WTC11 (cell line): ENCODE measurements around the gene PER3. TPM values are rescaled to one million over a fixed set of nuclear protein-coding genes. Genes with fewer than 3 reads are reported as not detected.

Experiments used
- ATAC-seq: fragments of 200-7000 bp; cut with Tn5 transposase; 2 replicates; pipeline ENCODE4 v1.10.0; 2021; ENCODE audit warnings: mild to moderate bottlenecking, moderate library complexity
- CTCF ChIA-PET: fragments of 300-600 bp; sonication (Branson Sonifier 250); formaldehyde crosslinking; loops from one replicate; lab custom pipeline; 2021; ENCODE audit warnings: antibody characterized with exemption; lab: Charles Lee
- POLR2A ChIA-PET: fragments of 350-600 bp; sonication (Branson Sonifier 250); formaldehyde crosslinking; loops from one replicate; lab custom pipeline; 2021; ENCODE audit warnings: antibody characterized with exemption; lab: Charles Lee
- DNase-seq: peaks from one replicate; pipeline ENCODE4 v3.0.0; 2021; ENCODE audit warnings: low spot score
- H3K27ac Mint-ChIP-seq: 2 replicates; pipeline ENCODE4 v1.8.0; 2021; ENCODE audit warnings: mixed read lengths
- H3K27me3 Mint-ChIP-seq: 2 replicates; pipeline ENCODE4 v1.8.0; 2021; ENCODE audit warnings: low read depth, mild to moderate bottlenecking, moderate library complexity, mixed read lengths
- H3K36me3 Mint-ChIP-seq: 2 replicates; pipeline ENCODE4 v1.8.0; 2021; ENCODE audit warnings: mixed read lengths
- H3K4me1 Mint-ChIP-seq: 2 replicates; pipeline ENCODE4 v1.8.0; 2022; ENCODE audit warnings: mixed read lengths
- H3K4me3 Mint-ChIP-seq: 2 replicates; pipeline ENCODE4 v1.8.0; 2021; ENCODE audit warnings: mild to moderate bottlenecking, moderate library complexity, mixed read lengths
- H3K9me3 Mint-ChIP-seq: 2 replicates; pipeline ENCODE4 v1.8.0; 2021; ENCODE audit warnings: mixed read lengths
- AR ChIP-seq: fragments of 250-450 bp; sonication (Bioruptor Pico); IDR thresholded peaks from 2 replicates; pipeline ENCODE4 v1.9.0; 2021; ENCODE audit warnings: mild to moderate bottlenecking
- ARID4B ChIP-seq: sonication (generic); formaldehyde crosslinking; IDR thresholded peaks from 2 replicates; pipeline ENCODE4 v1.8.0; 2023; ENCODE audit warnings: missing genetic modification reagents, mild to moderate bottlenecking, borderline replicate concordance
- ATF2 ChIP-seq: sonication (generic); formaldehyde crosslinking; IDR thresholded peaks from 2 replicates; pipeline ENCODE4 v1.8.1; 2022; ENCODE audit warnings: low read depth, missing genetic modification reagents, borderline replicate concordance
- ATF6 ChIP-seq: sonication (generic); formaldehyde crosslinking; IDR thresholded peaks from 2 replicates; pipeline ENCODE4 v1.8.1; 2023; ENCODE audit warnings: mild to moderate bottlenecking, missing genetic modification reagents
- CREB1 ChIP-seq: sonication (generic); formaldehyde crosslinking; IDR thresholded peaks from 2 replicates; pipeline ENCODE4 v1.8.0; 2023; ENCODE audit warnings: mild to moderate bottlenecking, missing genetic modification reagents
- E2F1 ChIP-seq: sonication (generic); formaldehyde crosslinking; IDR thresholded peaks from 2 replicates; pipeline ENCODE4 v1.8.0; 2022; ENCODE audit warnings: mild to moderate bottlenecking, missing genetic modification reagents
- ERG ChIP-seq: fragments of 250-450 bp; sonication (Bioruptor Pico); IDR thresholded peaks from 2 replicates; pipeline ENCODE4 v1.8.0; 2021; ENCODE audit warnings: mild to moderate bottlenecking
- HMGXB4 ChIP-seq: sonication (generic); formaldehyde crosslinking; IDR thresholded peaks from 2 replicates; pipeline ENCODE4 v1.8.1; 2023; ENCODE audit warnings: mild to moderate bottlenecking, moderate library complexity, missing genetic modification reagents
- MYBL2 ChIP-seq: sonication (generic); formaldehyde crosslinking; IDR thresholded peaks from 2 replicates; pipeline ENCODE4 v1.8.1; 2023; ENCODE audit warnings: mild to moderate bottlenecking, moderate library complexity, missing genetic modification reagents
- NFE2L1 ChIP-seq: sonication (generic); formaldehyde crosslinking; IDR thresholded peaks from 2 replicates; pipeline ENCODE4 v1.8.1; 2023; ENCODE audit warnings: missing genetic modification reagents
- SP1 ChIP-seq: sonication (generic); formaldehyde crosslinking; conservative IDR thresholded peaks from 2 replicates; pipeline ENCODE4 v1.8.1; 2022; ENCODE audit warnings: missing genetic modification reagents
- ZBTB43 ChIP-seq: sonication (generic); formaldehyde crosslinking; IDR thresholded peaks from 2 replicates; pipeline ENCODE4 v1.8.1; 2023; ENCODE audit warnings: mild to moderate bottlenecking, missing genetic modification reagents
- ZNF138 ChIP-seq: sonication (generic); formaldehyde crosslinking; conservative IDR thresholded peaks from 2 replicates; pipeline ENCODE4 v1.8.1; 2022; ENCODE audit warnings: mild to moderate bottlenecking, moderate library complexity, missing genetic modification reagents
- ZNF423 ChIP-seq: fragments of 250-450 bp; sonication (Bioruptor Pico); IDR thresholded peaks from 2 replicates; pipeline ENCODE4 v2.1.2; 2022; ENCODE audit warnings: mild to moderate bottlenecking, moderate library complexity
- total RNA-seq: library from RNA; stranded (reverse); gene quantifications from 3 replicates; pipeline ENCODE4 v1.2.3, GENCODE V29; 2021

The PER3 gene
- total RNA-seq, 1 experiment from 2014 or later: 8.5 TPM

GRCh38 chr1:7785108-7785507 is 1.0 kb downstream of the PER3 start (continued):
- TF ChIP-seq ARID4B (CRISPR knock-in tag) (no peak), ATF6 (CRISPR knock-in tag) (no peak), ZNF423 (CRISPR knock-in tag) (no peak)
- TF ChIP-seq, all 79 proteins: peak for 0

GRCh38 chr1:7786795-7787194 is 2.7 kb downstream of the PER3 start:
- ATAC-seq (no peak), DNase-seq (no peak)
- Mint-ChIP-seq H3K4me1 (peaks cover 10% of the 10 kb centered on the region), H3K27me3 (peaks cover 14% of the 10 kb centered on the region), H3K4me3 (no peak overlapping the region), H3K9me3 (peaks cover 37% of the 10 kb centered on the region), H3K27ac (no peak overlapping the region), H3K36me3 (peaks cover 64% of the 10 kb centered on the region)
- ChIA-PET POLR2A (no interaction called here), CTCF (no interaction called here)
- no peak for TF ChIP-seq SP1 (CRISPR knock-in tag)
- no peak for TF ChIP-seq ERG
- no peak for TF ChIP-seq ATF2
- TF ChIP-seq NFE2L1: no peak
- TF ChIP-seq HMGXB4: no peak
- no peak for TF ChIP-seq ARID4B (CRISPR knock-in tag)
- TF ChIP-seq CREB1: no peak
- TF ChIP-seq ZNF138 (CRISPR knock-in tag): no peak
- no peak for TF ChIP-seq MYBL2
- no peak for TF ChIP-seq AR
- no peak for TF ChIP-seq E2F1 (CRISPR knock-in tag)
- no peak for TF ChIP-seq ZBTB43 (CRISPR knock-in tag)
